GM21526 (cell line): ENCODE data around the gene TLX3.

ENCODE experiments used
- ATAC-seq: cut with Tn5 transposase; IDR thresholded peaks from one replicate; pipeline ENCODE4 v1.9.1; 2021; ENCODE audit warnings: moderate library complexity; ENCODE audit not compliant: unreplicated experiment, low FRiP score

The TLX3 gene

DNA sequence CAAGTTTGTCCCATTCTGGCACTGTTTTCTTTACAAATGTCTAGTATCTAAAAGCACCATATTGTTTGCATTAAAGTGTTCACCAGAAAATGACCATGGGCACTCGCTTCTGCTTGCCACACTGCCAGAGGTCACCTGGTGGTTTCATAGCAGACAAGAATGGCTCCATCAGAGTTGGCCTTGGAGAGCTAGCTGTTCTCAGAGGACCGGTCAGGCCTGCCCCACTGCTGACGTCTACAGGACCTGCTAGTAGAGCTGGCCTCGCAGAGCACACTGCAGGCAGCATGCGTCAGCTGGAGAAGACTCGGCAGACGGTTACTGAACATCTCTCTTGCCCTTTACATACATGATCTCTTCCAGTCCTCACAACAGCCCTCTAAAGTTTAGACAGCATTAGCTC lies 8.7 kb upstream of the TLX3 start:
- no peak for ATAC-seq

DNA sequence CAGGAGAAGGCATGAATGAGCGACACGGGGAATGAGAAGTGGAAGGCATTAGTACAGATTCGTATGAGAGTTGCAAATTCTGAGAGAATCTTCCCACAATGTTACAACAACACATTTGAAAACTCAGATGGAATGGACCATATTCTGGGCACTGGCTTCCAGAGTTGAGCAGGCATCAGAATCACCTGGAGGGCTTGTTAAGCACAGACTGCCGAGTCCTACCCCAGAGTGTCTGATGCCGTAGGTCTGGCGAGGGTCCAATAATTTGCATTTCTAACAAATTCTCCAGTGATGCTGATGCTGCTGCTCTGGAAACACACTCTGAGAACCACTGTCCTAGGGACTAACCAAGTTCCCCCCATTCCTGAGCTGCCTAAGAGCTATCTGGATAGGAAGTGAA lies 2.9 kb upstream of the TLX3 start:
- ATAC-seq, result no peak

DNA sequence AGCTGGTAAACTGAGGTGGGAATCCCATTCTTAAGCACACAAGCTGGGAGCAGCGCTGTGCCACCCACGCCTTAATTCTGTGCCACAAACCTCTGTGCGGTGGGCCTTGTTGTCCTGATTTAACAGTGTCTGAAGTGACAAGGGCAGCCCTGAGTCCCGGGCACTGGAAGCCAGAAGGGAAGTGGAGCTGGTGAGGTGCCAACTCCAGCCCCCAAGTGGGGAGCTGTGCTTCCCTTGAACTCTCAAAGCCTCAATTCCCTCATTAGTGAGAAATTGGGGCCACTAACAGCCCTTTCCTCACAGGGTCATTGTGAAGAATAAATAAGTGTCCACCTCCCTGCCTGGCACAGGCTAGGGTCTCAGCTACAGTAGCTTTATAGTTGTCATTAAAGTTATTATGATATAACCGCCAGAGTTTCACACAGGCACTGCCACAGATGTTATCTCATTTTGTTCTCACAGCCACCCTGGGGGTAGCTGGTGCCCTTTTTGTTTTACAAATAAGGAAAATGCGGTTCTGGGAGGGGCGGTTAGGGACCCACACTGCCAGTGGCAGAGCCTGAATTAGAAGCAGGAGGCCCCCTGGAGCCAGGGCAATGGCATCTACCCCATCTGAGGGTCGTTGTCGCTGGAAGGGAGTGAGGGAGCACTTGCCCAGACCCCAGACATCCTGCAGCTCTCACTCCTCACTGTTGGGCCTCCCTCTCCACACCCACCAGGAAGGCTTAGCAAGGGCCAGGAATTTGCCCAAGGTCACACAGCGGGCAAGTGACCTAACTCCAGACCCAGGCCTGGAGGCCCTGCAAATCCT lies 2.1 kb upstream of the TLX3 start:
- no peak for ATAC-seq

DNA sequence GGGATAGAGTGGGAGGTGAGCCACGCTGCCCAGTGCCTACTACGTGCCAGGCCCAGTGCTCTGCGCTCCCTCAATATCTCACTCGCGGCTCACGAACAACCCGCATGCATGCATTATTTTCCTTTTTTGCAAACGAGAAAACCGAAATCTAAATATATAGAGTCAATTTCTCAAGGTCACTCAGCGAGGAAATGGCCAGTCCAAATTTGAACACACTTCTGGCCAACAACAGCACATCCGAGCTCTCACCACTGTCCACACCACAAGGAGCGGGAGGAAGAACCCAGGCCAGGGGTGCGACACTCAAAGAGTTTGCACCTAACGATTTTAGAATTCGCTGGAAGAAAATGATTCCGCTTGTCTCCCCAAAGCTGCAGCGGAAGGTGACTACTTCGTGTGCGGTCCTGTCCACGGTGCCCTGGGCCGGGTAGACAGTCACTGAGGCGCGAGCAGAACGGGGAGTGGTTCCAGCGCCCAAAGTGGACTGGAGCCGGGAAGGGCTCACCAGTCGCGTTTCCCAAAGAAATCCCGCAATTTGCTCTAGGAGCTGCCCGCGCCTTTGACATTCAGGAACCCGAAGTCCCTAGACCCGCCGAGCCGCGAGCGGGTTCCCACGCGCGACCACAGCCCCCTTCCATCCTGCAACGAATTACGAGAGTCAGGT lies 1.1 kb upstream of the TLX3 start:
- no peak for ATAC-seq

DNA sequence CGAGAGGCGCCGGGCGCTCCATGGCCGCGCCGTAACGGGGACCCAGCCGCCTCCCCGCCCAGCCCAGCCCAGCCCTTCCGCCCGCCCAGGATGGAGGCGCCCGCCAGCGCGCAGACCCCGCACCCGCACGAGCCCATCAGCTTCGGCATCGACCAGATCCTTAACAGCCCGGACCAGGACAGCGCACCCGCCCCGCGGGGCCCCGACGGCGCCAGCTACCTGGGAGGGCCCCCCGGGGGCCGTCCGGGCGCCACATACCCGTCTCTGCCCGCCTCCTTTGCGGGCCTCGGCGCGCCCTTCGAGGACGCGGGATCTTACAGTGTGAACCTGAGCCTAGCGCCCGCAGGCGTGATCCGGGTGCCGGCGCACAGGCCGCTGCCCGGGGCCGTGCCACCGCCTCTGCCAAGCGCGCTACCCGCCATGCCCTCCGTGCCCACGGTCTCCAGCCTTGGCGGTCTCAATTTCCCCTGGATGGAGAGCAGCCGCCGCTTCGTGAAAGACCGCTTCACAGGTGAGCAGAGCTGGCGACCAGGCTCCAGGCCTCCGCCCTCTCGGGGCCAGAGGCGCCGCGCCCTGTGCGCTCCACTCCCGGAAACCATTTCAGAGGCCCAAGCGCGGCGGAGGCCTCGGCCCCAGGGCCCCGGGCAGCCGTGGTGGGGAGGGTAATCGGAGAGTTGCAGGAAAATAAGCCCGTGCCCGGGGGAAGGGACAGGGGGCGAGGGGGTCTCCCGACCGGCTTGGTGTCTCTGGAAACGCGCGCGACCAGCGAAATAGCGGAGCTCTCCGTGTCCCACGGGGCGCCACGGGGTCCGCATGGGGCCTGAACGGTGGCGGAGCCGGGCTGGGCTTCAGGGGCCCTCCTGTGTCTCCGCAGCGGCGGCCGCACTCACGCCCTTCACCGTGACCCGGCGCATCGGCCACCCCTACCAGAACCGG lies 496 bp downstream of the TLX3 start:
- ATAC-seq, result no peak

DNA sequence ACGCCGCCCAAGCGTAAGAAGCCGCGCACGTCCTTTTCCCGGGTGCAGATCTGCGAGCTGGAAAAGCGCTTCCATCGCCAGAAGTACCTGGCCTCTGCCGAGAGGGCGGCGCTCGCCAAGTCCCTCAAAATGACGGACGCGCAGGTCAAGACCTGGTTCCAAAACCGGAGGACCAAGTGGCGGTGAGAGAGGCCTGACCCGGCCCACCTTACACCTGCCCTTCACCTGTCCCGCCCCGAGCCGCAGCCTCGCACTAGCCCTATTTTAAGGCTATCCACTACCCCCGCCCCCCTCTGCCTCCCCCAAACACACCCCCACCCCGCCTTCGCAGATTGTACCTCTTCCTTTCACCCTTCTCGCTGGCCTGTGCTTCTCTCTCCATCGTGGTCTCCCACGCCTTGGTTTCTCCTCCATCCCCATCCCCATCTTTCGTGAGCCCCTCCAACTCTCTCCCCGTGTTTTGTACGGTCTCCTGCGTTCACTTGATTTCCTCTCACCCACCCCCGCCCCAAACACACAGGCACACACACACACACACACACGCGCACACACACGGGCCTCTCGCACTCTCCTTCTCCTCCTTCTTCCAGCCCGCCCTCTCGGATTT lies 1.3 kb downstream of the TLX3 start:
- ATAC-seq, result no peak

DNA sequence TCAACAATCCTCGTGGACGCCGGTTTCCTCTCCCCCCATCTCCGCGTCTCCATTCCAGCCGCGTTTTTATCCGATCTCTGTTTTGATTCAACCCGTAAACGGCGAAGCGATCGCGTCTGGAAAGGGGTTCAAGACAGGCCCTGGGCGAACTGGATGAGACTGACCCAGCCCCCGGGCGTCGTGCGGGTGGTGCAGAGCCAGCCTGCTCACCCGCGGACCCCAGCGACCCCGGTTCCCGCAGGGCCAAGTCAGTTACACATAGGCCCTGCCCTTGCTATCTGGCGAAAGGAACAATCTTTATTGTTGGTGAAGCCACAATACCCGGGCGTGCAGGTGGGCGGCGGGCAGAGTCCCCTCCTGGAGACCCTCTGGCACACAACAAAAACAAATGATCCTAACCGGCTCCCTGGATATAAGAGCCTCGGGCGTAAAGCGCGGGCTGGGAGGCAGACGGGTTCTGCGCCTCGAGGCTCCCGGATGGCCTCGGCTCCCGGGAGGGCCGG lies 1.8 kb downstream of the TLX3 start:
- no peak for ATAC-seq

DNA sequence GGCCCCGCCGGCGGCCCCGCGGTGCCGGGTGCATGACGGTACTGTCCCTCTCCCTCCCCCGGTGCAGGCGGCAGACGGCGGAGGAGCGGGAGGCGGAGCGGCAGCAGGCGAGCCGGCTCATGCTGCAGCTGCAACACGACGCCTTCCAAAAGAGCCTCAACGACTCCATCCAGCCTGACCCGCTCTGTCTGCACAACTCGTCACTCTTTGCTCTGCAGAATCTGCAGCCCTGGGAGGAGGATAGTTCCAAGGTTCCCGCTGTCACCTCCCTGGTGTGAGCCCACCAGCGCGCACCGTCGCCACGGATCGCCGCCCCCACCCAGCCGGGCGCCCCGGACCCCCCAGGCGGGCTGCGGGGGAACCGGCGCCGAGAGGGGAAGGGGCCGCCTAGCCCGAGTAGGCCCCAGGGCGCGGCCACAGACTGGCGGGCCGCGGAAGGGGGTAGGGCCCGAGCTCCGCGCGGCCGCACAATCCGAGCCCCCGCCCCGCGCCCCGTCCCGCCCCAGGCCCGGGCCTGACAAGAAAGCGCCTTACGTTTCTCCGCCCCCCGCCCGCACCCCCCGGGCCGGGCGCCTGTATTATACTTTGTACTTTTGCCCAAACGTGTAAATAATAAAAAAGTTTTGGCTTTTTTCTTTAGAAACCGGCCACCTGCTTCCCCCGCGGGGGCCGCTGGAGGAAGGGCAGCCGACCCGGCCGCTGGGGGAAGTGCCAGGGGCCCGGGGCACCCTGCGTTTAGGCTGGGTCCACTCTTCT lies 2.5 kb downstream of the TLX3 start:
- no peak for ATAC-seq

DNA sequence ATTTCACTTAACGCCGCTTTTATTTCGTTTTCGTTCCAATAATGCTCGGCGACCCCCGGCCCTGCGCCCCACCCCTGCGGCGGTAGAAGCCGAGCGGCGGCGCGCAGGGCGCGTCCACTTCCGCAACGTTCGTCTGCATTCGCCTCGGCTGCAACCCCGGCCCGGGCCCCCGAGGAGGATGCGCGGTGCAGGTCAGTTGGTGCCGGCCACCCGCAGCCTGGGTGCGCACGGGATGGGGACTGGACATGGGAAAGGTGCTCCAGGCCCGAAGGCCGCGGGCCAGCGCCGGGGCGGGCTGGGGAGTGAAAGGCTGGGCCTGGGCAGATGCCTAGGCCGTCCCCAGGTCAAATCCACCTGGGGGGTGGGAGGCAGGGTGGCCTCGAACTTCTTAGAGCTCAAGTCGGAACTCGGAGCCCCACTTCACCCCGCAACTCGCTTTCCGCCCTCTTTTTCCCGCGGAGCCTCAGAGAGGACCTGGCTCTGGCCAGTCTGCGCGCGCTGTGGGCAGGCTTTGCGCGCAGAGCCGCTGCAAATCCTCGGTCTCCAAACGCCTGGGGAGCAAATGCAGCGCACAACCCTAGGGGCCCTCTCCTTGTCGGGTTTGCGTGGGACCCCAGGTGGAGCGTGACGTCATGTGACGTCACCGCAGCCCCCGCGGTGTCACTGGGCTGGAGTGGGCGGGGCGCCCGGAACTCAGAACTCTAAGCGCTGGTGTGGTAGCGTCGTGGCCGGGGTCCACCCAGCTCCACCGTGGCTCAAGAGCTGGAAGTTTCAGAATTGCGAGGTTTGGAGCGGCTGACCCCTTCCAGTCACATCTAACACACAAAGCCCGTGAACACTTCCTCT lies 3.3 kb downstream of the TLX3 start:
- no peak for ATAC-seq

DNA sequence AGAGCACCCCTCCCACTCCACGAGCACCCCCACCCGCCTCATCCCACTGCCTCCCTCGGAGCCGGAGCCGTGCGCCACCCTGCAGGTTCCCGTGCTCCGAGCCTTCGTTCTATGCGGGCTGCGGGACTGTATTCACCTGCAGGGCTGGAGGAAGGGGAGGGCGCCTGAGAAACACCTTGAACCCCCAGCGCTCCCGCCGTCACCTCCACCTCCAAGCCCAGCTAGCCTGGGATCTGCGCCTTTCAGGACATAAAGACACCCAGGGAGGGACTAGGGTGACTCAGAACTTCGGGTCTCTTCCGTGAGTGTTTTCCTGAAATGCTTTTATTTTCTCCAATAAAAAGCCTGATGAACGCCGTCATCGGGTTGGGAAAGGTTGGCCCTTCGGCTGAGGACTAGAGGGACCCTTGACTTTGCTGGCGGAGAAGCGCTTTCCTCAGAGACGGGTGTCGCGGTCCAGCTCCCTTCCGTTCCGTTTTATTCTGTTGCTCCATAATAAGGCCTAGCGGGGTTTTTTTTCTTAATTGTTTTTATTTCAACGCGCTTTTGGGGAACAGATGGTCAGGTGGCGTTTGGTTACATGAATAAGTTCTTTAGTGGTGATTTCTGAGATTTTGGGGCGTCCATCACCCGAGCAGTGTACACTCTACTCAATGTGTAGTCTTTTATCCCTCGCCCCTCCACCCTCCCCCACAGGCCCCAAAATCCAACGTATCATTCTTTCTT lies 4.6 kb downstream of the TLX3 start:
- no peak for ATAC-seq

DNA sequence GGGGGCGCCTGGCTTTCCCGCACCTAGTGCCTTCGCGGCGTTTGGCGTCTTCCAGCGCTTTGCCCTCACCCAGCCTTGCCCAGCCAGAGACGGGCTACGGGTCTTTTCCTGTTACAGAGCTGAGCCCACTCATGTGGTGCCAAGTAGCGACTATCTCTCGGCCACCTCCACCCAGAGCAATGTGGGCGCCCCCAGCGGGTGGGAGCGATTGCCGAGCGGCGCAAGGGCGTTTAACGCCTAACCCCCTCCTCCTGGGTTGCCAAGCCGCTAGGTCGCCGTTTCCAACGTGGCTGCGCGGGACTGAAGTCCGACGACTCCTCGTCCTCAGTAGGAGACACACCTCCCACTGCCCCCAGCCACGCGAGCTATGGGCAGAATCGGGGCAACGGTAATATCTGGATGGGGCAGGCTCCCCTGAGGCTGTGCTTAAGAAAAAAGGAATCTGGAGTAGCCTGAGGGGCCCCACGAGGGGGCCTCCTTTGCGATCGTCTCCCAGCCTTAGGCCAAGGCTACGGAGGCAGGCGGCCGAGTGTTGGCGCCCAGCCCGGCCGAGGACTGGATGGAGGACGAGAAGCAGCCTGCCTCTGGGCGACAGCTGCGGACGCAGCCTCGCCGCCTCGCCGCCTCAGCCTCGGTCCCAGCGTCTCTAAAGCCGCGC lies 5.8 kb downstream of the TLX3 start:
- ATAC-seq, result no peak

DNA sequence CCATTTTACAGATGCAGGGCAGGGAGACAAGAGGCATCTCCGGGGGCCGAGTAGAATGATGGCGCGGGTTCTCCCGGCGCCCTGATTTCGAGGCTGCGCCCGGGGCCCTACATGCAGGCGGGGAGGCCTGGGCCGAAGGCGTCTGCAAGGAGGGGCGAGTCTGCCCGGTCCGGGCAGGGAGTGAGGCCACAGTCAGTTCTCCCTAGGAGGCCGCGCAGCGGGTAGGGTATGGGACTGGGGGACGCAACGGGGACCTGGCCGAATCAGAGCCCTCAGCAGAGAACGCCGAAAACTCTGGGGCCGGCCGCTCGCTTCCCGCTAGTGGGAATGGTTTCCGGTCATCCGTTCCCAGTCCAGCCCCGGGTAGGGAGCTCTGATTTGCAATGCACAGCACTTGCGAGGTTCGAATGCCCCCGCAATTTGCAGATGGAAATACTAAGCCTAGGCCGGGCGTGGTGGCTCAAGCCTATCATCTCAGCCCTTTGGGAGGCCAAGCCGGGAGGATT lies 6.4 kb downstream of the TLX3 start:
- ATAC-seq, result no peak

DNA sequence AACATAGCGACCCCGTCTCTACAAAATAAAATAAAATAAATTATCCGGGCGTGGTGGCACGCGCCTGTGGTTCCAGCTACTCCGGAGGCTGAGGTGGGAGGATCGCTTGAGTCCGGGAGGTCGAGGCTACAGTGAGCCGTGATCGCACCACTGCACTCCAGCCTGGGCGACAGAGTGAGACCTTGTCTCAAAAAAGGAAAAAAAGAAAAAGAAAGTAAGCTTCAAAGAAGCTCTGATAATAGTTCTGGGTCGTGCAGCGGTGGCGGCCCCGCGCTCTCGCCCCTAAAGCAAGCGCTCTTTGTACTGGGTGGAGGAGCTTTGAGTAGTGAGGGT lies 6.8 kb downstream of the TLX3 start:
- ATAC-seq, result no peak

DNA sequence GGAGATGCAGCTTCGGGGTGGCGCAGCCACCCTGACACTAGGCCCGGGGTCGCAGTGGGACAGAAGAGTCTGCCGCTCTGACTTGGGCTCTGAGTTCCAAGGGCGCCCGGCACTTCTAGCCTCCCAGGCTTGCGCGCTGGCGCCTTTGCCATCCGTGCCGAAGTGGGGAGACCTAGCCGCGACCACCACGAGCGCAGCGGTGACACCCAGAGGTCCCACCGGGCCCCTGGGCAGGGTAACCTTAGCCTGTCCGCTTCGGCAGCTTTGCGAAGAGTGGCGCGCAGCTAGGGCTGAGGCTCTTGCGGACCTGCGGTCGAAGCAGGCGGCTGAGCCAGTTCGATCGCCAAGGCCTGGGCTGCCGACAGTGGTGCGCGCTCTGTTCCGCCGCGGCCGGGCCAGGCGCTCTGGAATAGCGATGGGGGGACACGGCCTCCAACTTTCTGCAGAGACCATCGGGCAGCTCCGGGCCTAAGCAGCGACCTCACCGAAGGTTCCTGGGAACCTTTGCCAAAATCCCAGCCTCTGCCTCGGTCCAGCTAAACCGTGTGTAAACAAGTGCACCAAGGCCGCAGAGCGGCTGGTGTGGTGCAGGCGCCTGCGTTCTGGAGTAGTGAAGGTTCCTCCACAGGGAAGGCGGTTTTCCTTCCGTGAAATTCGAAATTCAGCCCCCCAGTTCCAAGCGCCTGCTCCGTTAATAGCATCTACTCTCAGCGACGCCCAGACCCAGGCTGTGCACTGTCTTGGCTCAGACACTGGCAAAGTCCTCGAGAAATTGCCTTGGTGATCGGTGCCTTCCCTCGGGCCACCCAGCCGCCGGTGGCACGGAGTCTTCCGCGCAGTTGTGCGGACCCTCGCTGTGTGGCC lies 7.4 kb downstream of the TLX3 start:
- ATAC-seq, result no peak

DNA sequence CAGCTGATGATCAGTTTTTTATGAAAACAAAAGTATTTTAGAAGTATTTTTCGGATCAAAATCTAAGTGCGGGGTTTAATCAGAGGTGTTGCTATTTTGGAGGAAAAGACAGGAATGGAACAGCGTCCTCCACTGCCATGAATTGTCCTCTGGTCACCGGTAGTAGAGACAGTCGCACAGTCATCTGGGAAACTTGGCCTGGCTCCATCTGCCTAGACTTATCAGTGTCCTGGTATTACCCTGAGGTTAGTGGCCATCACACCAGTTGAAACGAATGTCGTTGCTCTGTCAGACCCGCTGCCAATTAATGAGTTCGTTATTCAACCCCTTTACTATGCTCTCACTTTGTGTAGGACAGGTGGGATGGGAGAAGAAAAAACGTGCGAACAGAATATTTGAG lies 8.2 kb downstream of the TLX3 start:
- no peak for ATAC-seq

DNA sequence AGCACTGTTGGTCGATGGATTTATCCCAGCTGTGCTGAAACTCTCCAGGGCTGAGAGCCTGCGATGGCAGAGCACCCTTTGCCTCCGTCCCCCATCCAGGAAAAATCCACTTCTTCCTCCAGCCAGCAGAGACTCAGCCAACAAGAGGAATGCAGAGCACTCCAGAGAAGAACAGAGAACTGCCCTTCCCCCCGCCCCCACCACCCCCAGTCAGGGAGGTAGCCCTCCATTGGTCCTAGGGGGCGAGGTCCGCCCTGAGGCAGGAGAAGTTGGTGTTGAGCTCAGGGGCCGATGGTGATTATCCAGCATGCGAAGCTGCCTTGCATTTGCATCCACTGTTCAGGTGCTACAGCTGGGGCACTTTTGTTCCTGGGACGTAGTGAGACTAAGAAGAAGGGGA lies 9.0 kb downstream of the TLX3 start:
- no peak for ATAC-seq

DNA sequence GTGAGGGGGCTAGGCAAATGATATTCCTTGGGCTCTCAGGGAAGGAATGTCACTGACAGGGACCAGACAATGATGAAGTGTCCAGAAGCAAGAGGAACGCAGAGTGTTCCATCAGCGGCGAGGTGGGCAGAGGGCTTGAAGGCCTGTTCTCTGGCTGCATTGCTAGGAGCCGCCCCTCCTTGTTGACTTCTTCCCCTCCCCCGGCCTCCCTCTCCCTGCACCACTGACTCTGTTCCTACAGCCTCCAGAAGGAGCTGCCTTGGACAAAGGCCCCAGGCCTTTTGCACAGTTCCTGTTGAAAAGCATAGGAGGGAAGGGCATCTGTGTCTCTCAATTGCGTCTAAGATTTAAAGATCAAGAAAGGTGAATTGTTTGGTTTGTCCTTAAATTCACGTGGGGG lies 12.4 kb downstream of the TLX3 start:
- no peak for ATAC-seq
